Stomach (tissue), 4 donors: ENCODE data around the gene METRN.

Source experiments
- POLR2A ChIP-seq, 4 donors: fragments of 450-650 bp; IDR thresholded peaks; one replicate each; pipeline ENCODE4 v1.6.1; 2016; ENCODE audit warnings: antibody characterized with exemption in 4 of 4, control low read depth in 2 of 4, mild to moderate bottlenecking in 1 of 4, moderate library complexity in 1 of 4
- POLR2AphosphoS5 ChIP-seq, 3 donors: sonication (generic); formaldehyde crosslinking; IDR thresholded peaks; one replicate each; pipeline ENCODE4 v1.6.1; 2016; ENCODE audit warnings: antibody characterized with exemption in 3 of 3
- TF ChIP-seq, protein P1 (sequence below), 7 experiments: fragments of 450-650 bp in 4 of 7; fragments of 200-600 bp in 3 of 7; sonication (generic) in 3 of 7; IDR thresholded peaks; one replicate each; pipeline ENCODE4 v1.5.1; 2016 to 2019; ENCODE audit warnings: antibody characterized with exemption in 7 of 7, control low read depth in 2 of 7, mild to moderate bottlenecking in 1 of 7

DNA sequence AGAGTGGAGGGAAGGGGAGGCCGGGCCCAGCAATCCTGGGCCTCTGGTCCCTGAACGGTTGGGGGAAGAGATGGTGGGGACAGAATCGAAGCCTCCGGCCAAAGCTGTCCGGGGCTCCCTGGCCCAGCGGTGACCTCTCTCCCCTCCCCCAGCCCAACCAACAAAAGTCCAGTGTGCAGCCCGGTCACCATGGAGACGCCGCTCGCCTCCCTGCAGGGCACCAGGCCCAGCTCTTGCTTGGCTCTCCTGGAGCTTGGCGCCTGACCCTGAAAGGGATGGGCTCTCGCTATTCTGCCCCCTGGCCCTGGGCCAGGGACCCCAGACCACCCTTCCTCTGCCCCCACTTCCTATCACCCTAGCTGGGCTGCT, 1.3 kb downstream of the METRN start:
- TF ChIP-seq, protein P1, sequence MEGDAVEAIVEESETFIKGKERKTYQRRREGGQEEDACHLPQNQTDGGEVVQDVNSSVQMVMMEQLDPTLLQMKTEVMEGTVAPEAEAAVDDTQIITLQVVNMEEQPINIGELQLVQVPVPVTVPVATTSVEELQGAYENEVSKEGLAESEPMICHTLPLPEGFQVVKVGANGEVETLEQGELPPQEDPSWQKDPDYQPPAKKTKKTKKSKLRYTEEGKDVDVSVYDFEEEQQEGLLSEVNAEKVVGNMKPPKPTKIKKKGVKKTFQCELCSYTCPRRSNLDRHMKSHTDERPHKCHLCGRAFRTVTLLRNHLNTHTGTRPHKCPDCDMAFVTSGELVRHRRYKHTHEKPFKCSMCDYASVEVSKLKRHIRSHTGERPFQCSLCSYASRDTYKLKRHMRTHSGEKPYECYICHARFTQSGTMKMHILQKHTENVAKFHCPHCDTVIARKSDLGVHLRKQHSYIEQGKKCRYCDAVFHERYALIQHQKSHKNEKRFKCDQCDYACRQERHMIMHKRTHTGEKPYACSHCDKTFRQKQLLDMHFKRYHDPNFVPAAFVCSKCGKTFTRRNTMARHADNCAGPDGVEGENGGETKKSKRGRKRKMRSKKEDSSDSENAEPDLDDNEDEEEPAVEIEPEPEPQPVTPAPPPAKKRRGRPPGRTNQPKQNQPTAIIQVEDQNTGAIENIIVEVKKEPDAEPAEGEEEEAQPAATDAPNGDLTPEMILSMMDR (IDR thresholded peaks at IDR 0.05) = no peak
- TF ChIP-seq POLR2A (IDR thresholded peaks at IDR 0.05) (no peak), POLR2AphosphoS5 (IDR thresholded peaks at IDR 0.05) (no peak)
